Hair follicular keratinocyte (primary cell): Measurements from ENCODE around the gene CHCHD10. TPM values are rescaled to one million over a fixed set of nuclear protein-coding genes. Genes with fewer than 3 reads are reported as not detected.

Experiments
- total RNA-seq: library from RNA; depleted of rRNA; stranded (reverse); fragments of >200 nt; gene quantifications from 2 replicates; pipeline ENCODE4 v1.2.3, GENCODE V29; 2015

CHCHD10 gene
- 8.3 and 13.7 TPM in 2 replicates for total RNA-seq

DNA sequence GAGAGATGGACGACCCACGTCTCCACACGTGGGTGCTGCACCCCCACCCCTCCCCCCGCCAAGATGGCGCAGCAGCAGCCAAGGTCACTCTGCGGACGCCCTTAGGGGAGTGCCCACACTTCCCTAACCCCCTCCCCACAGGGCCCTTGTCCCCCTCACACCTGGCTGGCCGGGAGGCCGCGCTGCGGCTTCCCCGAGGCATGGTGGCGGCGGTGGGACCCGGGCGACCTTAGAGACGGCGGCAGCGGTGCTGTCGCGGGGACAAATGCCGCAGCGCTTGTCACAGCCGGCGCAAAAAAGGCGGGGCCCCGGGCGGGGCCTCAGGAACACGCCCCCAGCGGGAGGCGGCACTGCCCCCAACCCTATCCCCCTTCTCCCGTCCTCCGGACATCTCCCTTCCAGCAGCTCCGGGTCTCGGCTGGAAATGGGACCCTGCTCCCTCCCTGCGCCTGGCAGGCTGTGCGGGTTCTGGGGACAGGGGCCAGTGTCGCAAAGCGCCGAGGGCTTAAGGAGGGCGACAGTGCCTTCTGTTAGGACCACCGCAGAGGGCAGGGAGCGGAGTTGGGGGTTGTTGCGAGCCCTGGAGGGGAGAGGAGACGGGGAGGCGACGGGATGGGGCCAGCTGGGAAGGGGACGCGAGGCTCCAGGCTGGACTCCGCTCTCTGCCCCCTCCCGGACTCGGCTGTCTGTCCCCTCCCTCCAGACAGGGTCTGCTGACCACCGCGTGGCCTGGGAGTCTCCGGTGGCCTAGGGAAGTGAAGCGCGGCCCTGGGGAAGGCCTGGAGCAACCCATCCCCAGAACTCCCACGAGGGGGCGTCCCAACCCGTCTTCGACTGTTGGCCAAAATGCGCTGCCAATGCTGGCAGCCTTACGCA is at the start of gene CHCHD10:
Gene CHCHD10 (minus strand): TSS at position 300 of the 876 bp plus-strand sequence. CDS start 98 bp downstream, at position 202.

DNA sequence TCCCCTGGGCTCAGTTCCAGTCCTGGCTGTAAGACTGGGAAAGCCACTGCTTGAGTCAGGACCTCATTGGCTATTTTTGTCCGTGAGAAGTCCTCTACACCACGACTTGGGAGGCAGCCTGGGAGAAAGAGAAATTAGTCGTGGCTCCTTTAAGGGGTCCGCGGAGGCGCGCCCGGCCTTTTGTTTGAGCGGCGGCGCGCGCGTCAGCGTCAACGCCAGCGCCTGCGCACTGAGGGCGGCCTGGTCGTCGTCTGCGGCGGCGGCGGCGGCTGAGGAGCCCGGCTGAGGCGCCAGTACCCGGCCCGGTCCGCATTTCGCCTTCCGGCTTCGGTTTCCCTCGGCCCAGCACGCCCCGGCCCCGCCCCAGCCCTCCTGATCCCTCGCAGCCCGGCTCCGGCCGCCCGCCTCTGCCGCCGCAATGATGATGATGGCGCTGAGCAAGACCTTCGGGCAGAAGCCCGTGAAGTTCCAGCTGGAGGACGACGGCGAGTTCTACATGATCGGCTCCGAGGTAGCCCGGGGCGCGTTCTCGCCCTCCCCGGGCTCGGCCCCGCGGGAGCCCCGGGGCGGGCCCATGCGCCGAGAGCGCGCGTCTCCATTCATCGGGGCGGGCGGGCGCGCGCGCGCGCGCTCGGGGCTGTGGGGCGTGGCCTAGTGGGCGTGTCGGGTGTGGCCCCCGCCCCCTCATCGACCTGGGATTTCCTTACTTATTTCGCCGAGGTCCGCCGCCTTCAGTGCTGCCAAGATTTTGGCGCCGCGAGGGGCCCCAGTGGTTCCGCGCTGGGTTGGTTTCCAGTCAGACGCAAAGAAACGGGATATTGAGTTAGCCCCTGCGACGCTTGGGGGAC is 19.2 kb upstream of the CHCHD10 start, which contains the start of gene SMARCB1:
Gene SMARCB1 (plus strand): TSS at position 215 of the 848 bp plus-strand sequence. CDS start 204 bp downstream, at position 419.

DNA sequence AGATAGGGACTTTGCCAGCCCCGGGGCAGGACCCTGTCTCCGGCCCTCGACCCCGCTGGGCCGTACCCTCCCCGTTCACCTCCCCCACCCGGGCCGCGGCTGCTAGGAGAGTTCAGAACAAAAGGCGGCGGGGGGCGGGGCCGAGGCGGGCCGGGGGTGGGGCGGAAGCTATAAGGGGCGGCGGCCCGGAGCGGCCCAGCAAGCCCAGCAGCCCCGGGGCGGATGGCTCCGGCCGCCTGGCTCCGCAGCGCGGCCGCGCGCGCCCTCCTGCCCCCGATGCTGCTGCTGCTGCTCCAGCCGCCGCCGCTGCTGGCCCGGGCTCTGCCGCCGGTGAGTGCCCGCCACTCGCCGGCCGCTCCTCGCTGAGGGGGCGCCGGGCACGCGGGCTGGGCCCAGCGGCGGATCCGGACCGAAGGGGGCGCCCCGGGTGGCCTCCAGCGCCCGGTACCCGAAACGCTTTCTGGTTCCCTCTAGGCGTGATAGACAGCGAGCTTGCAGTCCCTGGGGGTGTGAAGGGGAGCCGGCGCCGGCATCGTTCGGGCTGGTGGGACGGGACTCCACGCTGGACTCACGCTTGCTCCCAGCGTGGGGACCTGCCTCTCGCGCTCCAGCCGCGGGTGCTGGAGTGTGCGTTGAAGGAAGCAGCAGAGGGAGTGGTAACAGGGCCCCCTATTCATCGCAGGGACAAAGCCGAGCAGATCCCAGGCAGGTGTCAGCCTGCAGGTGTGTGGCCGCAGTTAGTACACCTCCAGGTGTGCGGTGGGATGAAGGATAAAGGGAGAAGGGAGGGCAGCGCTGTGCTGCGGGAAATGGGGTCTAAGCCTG is 5.1 kb upstream of the CHCHD10 start, which contains the start of gene MMP11:
Gene MMP11 (plus strand): TSS at position 201 of the 825 bp plus-strand sequence. CDS start 22 bp downstream, at position 223.

DNA sequence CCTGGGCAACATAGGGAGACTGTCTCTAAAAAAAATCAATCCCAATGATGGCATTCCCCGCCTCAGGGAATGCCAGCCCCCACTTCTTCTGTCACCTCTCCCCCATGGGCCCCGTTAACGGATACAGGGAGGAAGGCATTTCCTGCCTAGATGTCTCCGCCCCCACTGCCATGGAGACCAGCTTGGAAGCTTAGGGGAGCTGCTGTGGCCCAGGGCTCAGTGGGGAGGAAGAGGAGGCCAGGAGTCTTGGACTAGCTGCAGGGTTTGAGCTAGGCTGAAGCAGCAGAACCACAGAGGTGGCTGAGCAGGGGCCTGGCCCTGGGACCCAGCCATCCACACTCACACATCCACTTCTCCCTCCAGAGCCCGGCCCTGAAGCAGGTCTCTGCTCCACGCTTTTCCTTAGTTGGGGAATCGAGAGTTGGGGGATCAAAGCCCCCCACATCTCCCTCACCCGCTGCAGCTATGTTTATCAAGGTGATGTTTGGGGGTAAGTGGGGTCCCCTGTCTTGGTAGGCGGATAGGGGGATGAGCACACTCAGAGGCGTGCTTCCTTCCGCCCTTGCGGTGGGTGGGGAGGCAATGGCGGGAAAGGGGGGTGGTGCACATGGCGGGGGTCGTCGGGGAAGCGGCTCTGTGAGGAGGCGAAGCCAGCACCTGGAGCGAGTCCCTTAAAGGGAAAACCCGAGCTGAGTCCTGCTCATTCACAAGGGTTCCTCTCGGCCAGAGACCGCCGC is 4.8 kb downstream of the CHCHD10 start, which contains the start of gene C22orf15:
Gene C22orf15 (plus strand): TSS at position 149 of the 737 bp plus-strand sequence. CDS start 317 bp downstream, at position 466.

DNA sequence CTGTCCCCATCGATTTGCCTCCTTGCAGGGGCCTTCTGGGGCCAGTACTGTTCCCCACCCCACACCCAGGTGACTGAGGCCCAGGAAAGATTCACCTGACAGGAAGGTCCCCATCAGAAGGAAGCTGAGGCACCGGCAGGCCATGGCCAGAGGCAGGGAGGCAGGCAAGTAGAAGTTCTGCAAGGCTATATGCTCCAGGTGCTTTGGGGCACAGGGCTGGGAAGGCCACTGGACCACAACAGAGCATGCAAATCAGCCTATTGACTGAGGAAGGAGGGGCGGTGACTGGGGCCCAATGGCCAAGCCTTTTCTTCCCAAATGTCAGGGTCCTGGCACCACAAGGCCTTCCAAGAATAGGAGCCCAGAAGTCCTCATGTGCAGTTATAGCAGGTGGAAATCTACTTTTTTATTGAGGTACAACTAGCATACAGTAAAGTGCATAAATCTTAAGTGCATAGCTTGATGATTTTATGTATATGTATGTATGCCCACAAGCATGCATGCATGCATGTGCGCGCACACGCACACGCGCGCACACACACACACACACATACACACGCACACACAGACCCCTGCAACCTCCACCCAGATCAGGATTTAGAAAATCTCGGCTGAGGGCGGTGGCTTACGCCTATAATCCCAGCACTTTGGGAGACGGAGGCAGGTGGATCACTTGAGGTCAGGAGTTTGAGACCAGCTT is 13.4 kb downstream of the CHCHD10 start, which contains the start of gene VPREB3:
Gene VPREB3 (minus strand): TSS at position 206 of the 700 bp plus-strand sequence. CDS start 62 bp downstream, at position 144.

DNA sequence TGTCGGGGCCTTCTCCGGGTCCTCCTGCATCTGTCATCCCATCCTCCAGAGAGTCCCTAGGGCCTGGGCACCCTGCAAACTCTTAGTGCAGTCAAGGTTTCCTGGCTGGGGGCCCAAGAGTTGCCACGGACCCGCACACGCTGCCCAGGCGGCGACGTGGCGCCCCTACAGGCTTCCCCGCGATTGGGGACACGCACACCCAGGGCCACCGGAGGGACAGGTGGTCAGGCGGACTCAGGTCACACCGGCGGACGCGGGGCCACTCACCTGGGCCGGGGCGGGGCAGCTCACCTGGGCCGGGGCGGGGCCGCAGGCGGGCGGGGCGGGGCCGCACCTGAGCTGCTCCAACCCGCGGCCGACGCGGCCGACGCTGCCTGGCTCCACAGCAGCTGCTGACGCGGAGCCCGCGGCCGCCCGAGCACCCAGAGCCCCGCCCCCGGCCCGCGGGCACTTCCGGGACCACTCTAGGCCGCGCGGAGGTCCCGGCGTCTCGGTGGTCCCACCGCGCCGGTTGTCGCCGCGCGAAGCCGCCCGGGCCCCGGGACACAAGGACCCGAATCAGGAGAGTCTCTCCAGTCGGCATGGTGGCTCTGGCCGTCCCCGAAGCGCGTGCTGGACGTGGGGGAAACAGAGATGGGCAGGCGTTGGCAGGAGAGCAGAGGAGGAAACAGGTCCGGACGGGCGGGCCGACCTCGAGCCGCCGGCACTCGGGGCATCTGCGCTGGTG is 16.9 kb downstream of the CHCHD10 start, which contains the start of gene ZNF70:
Gene ZNF70 (minus strand): TSS at position 399 of the 727 bp plus-strand sequence. CDS start 5,972 bp downstream, outside the sequence.

Other genes starting within 250 kb of the CHCHD10 start
- gene IGLL1, start 187.7 kb downstream of the CHCHD10 start, total RNA-seq: not detected in 2 replicates
- gene DRICH1, start 135.7 kb downstream of the CHCHD10 start, total RNA-seq: not detected in 2 replicates
- not detected in 2 replicates for gene RGL4, start 77.0 kb downstream of the CHCHD10 start, total RNA-seq
- gene ZNF70, start 16.9 kb downstream of the CHCHD10 start, total RNA-seq: 0.99 and 2.3 TPM in 2 replicates
- not detected in 2 replicates for gene VPREB3, start 13.5 kb downstream of the CHCHD10 start, total RNA-seq
- not detected in 2 replicates for gene C22orf15, start 5.0 kb downstream of the CHCHD10 start, total RNA-seq
- 0.38 and 0.47 TPM in 2 replicates for gene MMP11, start 4.9 kb upstream of the CHCHD10 start, total RNA-seq
- 119 and 127 TPM in 2 replicates for gene SMARCB1, start 19.0 kb upstream of the CHCHD10 start, total RNA-seq
- 1.4 and 5.6 TPM in 2 replicates for gene DERL3, start 71.0 kb upstream of the CHCHD10 start, total RNA-seq
- gene SLC2A11, start 89.9 kb upstream of the CHCHD10 start, total RNA-seq: 3.3 and 3.4 TPM in 2 replicates
- gene MIF, start 126.4 kb upstream of the CHCHD10 start, total RNA-seq: 889 and 913 TPM in 2 replicates
- 2.4 and 6.5 TPM in 2 replicates for gene GSTT2B, start 193.2 kb upstream of the CHCHD10 start, total RNA-seq
- 1.5 and 2.9 TPM in 2 replicates for gene DDTL, start 198.9 kb upstream of the CHCHD10 start, total RNA-seq
- 132 and 143 TPM in 2 replicates for gene DDT, start 206.5 kb upstream of the CHCHD10 start, total RNA-seq
- gene GSTT2, start 212.2 kb upstream of the CHCHD10 start, total RNA-seq: 0.49 TPM in 1 of 2 replicates, not detected in the other
- not detected in 2 replicates for gene GSTT4, start 237.5 kb upstream of the CHCHD10 start, total RNA-seq
- 17.1 and 20.2 TPM in 2 replicates for gene CABIN1, start 243.3 kb upstream of the CHCHD10 start, total RNA-seq